Activated T-helper 2 cell treated with anti-CD3 and anti-CD28 coated beads, Interferon-gamma antibody, Interleukin-2, Interleukin-4, amounts not matched to agents 10 μg/mL and 5 μg/mL and 100 μg/mL, durations not matched to agents 14 hours and 24 hours and 36 hours (primary cell): ENCODE results near the gene ACAA2. TPM values are rescaled to one million over a fixed set of nuclear protein-coding genes. Genes with fewer than 3 reads are reported as not detected.
"Not testable (repeated sequence)": the region's sequence is repeated elsewhere in the genome, so short reads cannot be mapped to it uniquely, and the experiment has no call there.

Experiments
- DNase-seq: peaks from one replicate; pipeline ENCODE4 v3.0.0; 2021; ENCODE audit warnings: low spot score
- H3K27ac Mint-ChIP-seq: one replicate; pipeline ENCODE4 v1.8.0; 2021; ENCODE audit warnings: mixed read lengths
- H3K27me3 Mint-ChIP-seq: one replicate; pipeline ENCODE4 v1.8.0; 2021; ENCODE audit warnings: low read depth, mixed read lengths
- H3K36me3 Mint-ChIP-seq: one replicate; pipeline ENCODE4 v1.8.0; 2021; ENCODE audit warnings: low read depth, mixed read lengths
- H3K4me1 Mint-ChIP-seq: one replicate; pipeline ENCODE4 v1.8.0; 2021; ENCODE audit warnings: low read depth, mixed read lengths
- H3K4me3 Mint-ChIP-seq: one replicate; pipeline ENCODE4 v1.8.0; 2021; ENCODE audit warnings: low read depth, mild to moderate bottlenecking, moderate library complexity, mixed read lengths
- H3K9me3 Mint-ChIP-seq: one replicate; pipeline ENCODE4 v1.8.0; 2021; ENCODE audit warnings: mixed read lengths
- intact Hi-C: fragments of 100-400 bp; cut with micrococcal nuclease; formaldehyde crosslinking; loops from one replicate; pipeline ENCODE4 v1.15.1; 2023
- total RNA-seq: library from RNA; stranded (reverse); gene quantifications from 2 replicates; pipeline ENCODE4 v1.2.3, GENCODE V29; 2022

Gene ACAA2
- total RNA-seq, 1 donor from 2014 or later, result 85.7 TPM

- no peaks in the 10 kb centered on the region for H3K9me3 Mint-ChIP-seq
- no peak overlapping the region for H3K4me3 Mint-ChIP-seq
- H3K36me3 Mint-ChIP-seq, result peaks cover 47% of the 10 kb centered on the region
- H3K27me3 Mint-ChIP-seq, result no peaks in the 10 kb centered on the region
- intact Hi-C loops, result loop anchor here (10.0 kb wide), 2 partner anchors 467 to 653 kb away; partner anchors contain the start of genes CXXC1 and MBD1
- H3K4me1 Mint-ChIP-seq, result peaks cover 61% of the 10 kb centered on the region
- DNase-seq, result no peak
- peak overlapping the region; percentile 87 for H3K27ac Mint-ChIP-seq
These were observed 4.6 kb upstream of the ACAA2 start for GRCh38 chr18:49817947-49818346.

DNA sequence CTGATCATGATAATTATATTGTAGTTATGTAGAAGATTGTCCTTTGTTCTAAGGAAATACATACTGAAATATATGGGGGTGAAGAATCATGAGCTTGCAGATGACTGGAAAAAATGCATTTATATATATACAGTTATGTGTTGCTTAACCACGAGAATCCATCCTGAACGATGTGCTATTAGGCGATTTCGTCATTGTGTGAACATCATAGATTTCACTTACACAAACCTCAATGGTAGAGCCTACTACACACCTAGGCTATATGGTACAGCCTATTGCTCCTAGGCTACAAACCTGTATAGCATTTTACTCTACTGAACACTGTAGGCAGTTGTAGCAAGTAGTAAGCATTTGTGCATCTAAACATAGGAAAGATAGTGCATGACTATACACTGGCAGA is 2.6 kb upstream of the ACAA2 start:
- intact Hi-C loops, result loop anchor here (10.0 kb wide), 2 partner anchors 469 to 651 kb away; partner anchors contain the start of genes CXXC1 and MBD1
- no peak overlapping the region for H3K27ac Mint-ChIP-seq

DNA sequence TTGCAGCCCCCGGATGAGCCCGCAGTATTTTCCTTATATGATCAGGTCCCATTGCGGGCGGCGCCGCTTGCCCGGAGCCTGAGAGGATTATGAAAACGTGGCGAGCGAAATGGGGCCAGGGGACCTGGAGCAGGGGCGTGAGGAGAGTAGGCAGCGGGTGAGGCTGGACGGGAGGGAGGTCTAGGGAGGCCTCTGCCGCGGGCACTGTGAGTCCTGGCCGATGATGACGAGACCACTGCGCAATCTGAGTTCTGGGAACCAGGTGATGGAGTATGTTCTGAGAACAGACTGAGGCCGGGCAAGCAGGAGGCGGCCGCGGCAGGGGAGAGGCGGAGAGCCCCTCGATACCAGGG is 790 bp upstream of the ACAA2 start:
- Mint-ChIP-seq H3K4me3 (peak overlapping the region; percentile 89), H3K36me3 (peaks cover 54% of the 10 kb centered on the region), H3K27me3 (no peaks in the 10 kb centered on the region), H3K9me3 (peaks cover 12% of the 10 kb centered on the region), H3K27ac (peak overlapping the region; percentile 98), H3K4me1 (peaks cover 56% of the 10 kb centered on the region)
- intact Hi-C loops, result loop anchor here (5.0 to 10.0 kb wide), 4 partner anchors 471 to 862 kb away; partner anchors contain the start of genes CXXC1, MBD1, SKA1 and SMAD7
- no peak for DNase-seq

More for the DNA sequence above, 2.6 kb upstream of the ACAA2 start:
- no peaks in the 10 kb centered on the region for H3K27me3 Mint-ChIP-seq
- peaks cover 64% of the 10 kb centered on the region for H3K4me1 Mint-ChIP-seq
- H3K36me3 Mint-ChIP-seq, result peaks cover 50% of the 10 kb centered on the region
- H3K4me3 Mint-ChIP-seq, result peak overlapping the region; percentile 79
- H3K9me3 Mint-ChIP-seq, result no peaks in the 10 kb centered on the region
- no peak for DNase-seq

GRCh38 chr18:49813069-49813318 is 339 bp downstream of the ACAA2 start:
- H3K4me1 Mint-ChIP-seq, result peaks cover 49% of the 10 kb centered on the region
- H3K36me3 Mint-ChIP-seq, result peaks cover 57% of the 10 kb centered on the region
- H3K27me3 Mint-ChIP-seq, result no peaks in the 10 kb centered on the region
- intact Hi-C loops, result loop anchor here (1.0 to 10.0 kb wide), 7 partner anchors 24 to 861 kb away; partner anchors contain the start of genes C18orf32, CXXC1, MBD1 and SKA1
- H3K9me3 Mint-ChIP-seq, result peaks cover 19% of the 10 kb centered on the region
- DNase-seq, result no peak
- H3K27ac Mint-ChIP-seq, result peak overlapping the region; percentile 98
- H3K4me3 Mint-ChIP-seq, result peak overlapping the region; percentile 89

GRCh38 chr18:49812286-49813068 is 856 bp downstream of the ACAA2 start:
- peaks cover 19% of the 10 kb centered on the region for H3K9me3 Mint-ChIP-seq
- intact Hi-C loops, result loop anchor here (1.0 to 10.0 kb wide), 7 partner anchors 24 to 860 kb away; partner anchors contain the start of genes C18orf32, CXXC1, MBD1 and SKA1
- peaks cover 57% of the 10 kb centered on the region for H3K36me3 Mint-ChIP-seq
- H3K27me3 Mint-ChIP-seq, result no peaks in the 10 kb centered on the region
- peak overlapping the region; percentile 89 for H3K4me3 Mint-ChIP-seq
- H3K27ac Mint-ChIP-seq, result peak overlapping the region; percentile 98
- no peak for DNase-seq
- H3K4me1 Mint-ChIP-seq, result peaks cover 44% of the 10 kb centered on the region

DNA sequence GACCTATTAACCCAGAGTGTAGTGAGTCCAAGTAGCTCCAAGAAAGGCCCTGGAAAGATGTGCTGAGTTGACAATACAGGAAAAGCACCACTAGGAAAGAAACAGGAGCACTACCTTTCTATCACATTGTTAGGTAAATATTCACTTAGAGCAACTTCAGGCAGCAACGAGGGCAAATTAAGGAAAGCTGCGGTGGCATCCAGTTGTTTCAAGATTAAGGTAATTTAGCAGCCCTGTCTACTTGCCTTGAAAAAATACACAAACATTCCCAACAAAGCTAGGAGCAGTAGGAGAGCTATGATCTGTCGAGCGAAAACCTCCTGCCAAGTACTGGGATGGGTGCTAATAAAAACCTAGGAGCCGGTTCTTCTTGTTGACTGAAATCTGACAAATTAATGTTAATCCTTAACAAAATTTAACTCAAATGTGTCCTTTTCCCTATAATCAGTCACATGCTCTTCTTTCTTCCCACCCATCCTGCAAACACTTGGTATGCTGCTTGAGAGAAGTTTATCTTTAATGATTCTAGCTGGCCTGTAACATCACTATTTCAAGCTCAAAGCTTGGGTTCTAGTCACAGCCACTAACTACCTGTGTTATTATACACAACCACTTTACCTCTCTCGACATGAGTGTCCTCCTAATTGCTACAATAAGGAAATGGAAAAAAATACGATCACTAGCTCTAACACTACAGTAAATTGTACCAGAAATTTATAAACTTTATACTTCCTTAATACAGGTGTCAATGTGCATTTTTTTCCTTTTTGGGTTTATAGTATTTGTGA is 2.0 kb downstream of the ACAA2 start:
- peaks cover 41% of the 10 kb centered on the region for H3K4me1 Mint-ChIP-seq

DNA sequence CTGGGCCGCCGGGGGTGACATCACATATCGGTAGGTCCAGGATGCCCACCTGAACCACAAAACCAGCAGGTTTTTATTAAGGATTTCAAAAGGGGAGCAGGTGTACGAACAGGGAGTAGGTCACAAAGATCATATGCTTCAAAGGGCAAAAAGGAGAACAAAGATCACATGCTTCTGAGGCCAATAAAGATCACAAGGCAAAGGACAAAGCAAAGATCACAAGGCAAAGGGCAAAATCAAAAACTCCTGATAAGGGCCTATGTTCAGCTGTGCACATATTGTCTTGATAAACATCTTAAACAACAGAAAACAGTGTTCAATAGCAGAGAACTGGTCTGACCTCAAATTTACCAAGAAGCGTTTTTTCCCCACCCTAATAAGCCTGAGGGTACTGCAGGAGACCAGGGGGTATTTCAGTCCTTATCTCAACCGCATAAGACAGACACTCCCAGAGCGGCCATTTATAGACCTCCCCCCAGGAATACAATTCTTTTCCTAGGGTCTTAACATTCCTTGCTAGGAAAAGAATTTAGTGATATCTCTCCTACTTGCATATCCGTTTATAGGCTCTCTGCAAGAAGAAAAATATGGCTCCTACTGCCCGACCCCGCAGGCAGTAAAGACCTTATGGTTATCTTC is 4.7 kb downstream of the ACAA2 start:
- DNase-seq, H3K27ac Mint-ChIP-seq, H3K27me3 Mint-ChIP-seq, H3K4me3 Mint-ChIP-seq, intact Hi-C loops: not testable (repeated sequence)
- Mint-ChIP-seq H3K36me3 (peaks cover 57% of the 10 kb centered on the region), H3K9me3 (peaks cover 19% of the 10 kb centered on the region), H3K4me1 (peaks cover 39% of the 10 kb centered on the region)

More for the DNA sequence above, 2.0 kb downstream of the ACAA2 start:
- Mint-ChIP-seq H3K9me3 (peaks cover 19% of the 10 kb centered on the region), H3K27me3 (no peaks in the 10 kb centered on the region), H3K36me3 (peaks cover 60% of the 10 kb centered on the region), H3K4me3 (peak overlapping the region; percentile 40), H3K27ac (no peak overlapping the region)
- intact Hi-C loops, result loop anchor here (2.0 to 10.0 kb wide), 5 partner anchors 15 to 859 kb away; partner anchors contain the start of genes CXXC1, MBD1, SKA1 and SMAD7
- DNase-seq, result no peak

- DNase-seq, result no peak
- intact Hi-C loops, result no loop called here
- Mint-ChIP-seq H3K27me3 (no peaks in the 10 kb centered on the region), H3K36me3 (peaks cover 64% of the 10 kb centered on the region), H3K27ac (no peak overlapping the region), H3K9me3 (peaks cover 7% of the 10 kb centered on the region), H3K4me1 (peaks cover 12% of the 10 kb centered on the region), H3K4me3 (no peak overlapping the region)
These were observed 9.2 kb downstream of the ACAA2 start for GRCh38 chr18:49804096-49804495.

DNA sequence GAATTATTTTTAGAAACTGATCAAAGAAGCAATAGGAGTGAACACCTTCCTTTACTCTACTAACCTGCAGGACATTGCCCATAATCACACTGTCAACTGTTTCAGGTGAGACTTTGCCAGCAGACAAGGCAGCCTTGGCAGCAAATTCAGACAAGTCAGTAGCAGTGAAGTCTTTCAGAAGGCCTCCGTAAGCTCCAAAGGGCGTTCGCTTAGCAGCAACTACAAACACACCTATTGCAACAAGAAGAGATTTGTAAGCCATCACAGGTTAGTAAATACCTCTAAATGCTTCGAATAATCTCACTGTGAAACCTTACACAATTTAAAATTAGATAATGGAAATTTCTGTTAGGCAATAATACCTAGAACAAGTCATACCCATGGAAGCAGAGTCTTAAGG is 10.7 kb downstream of the ACAA2 start:
- DNase-seq, result no peak
- no peak overlapping the region for H3K27ac Mint-ChIP-seq
- H3K36me3 Mint-ChIP-seq, result peaks cover 61% of the 10 kb centered on the region
- peaks cover 14% of the 10 kb centered on the region for H3K4me1 Mint-ChIP-seq
- no peaks in the 10 kb centered on the region for H3K9me3 Mint-ChIP-seq
- no peaks in the 10 kb centered on the region for H3K27me3 Mint-ChIP-seq
- H3K4me3 Mint-ChIP-seq, result no peak overlapping the region
- intact Hi-C loops, result no loop called here

DNA sequence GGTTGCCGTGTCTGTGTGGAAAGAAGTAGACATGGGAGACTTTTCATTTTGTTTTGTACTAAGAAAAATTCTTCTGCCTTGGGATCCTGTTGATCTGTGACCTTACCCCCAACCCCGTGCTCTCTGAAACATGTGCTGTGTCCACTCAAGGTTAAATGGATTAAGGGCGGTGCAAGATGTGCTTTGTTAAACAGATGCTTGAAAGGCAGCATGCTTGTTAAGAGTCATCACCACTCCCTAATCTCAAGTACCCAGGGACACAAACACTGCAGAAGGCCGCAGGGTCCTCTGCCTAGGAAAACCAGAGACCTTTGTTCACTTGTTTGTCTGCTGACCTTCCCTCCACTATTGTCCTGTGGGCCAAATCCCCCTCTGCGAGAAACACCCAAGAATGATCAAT is 12.8 kb downstream of the ACAA2 start:
- DNase-seq, H3K27me3 Mint-ChIP-seq, H3K9me3 Mint-ChIP-seq, H3K27ac Mint-ChIP-seq, H3K4me3 Mint-ChIP-seq, intact Hi-C loops: not testable (repeated sequence)
- peaks cover 24% of the 10 kb centered on the region for H3K4me1 Mint-ChIP-seq
- peaks cover 62% of the 10 kb centered on the region for H3K36me3 Mint-ChIP-seq

- intact Hi-C loops, H3K27me3 Mint-ChIP-seq, H3K4me3 Mint-ChIP-seq, H3K27ac Mint-ChIP-seq, H3K9me3 Mint-ChIP-seq, DNase-seq: not testable (repeated sequence)
- Mint-ChIP-seq H3K36me3 (peaks cover 66% of the 10 kb centered on the region), H3K4me1 (peaks cover 25% of the 10 kb centered on the region)
These were observed 13.5 kb downstream of the ACAA2 start for GRCh38 chr18:49799806-49800205.

DNA sequence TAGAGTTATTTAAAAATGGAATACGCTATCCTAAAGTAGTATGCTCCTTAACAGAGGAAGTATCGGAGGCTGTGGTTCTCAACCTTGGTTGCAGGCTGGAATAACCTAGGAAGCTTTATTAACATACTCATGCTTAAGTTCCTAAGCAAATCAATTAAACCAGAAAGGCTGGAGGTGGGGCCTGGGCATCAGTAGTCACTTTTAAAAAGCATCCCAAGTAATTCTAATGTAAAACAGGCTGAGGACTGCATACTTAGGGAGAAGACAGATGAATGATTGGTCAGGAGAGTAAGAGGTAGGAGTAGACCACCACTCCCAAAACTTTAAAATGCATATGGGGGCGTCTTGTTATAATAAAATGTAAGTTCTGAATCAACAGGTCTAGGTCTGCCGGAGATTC is 15.3 kb downstream of the ACAA2 start:
- H3K36me3 Mint-ChIP-seq, result peaks cover 71% of the 10 kb centered on the region

More for the DNA sequence above, 15.3 kb downstream of the ACAA2 start:
- H3K27ac Mint-ChIP-seq, result no peak overlapping the region
- H3K4me3 Mint-ChIP-seq, result no peak overlapping the region
- no peak for DNase-seq
- intact Hi-C loops, result no loop called here
- peaks cover 17% of the 10 kb centered on the region for H3K4me1 Mint-ChIP-seq
- H3K27me3 Mint-ChIP-seq, result no peaks in the 10 kb centered on the region
- no peaks in the 10 kb centered on the region for H3K9me3 Mint-ChIP-seq
